ENCODE data around the gene EXOC3. TPM values are rescaled to one million over a fixed set of nuclear protein-coding genes. Genes with fewer than 3 reads are reported as not detected.

EXOC3 gene
- total and polyA plus RNA-seq, 2 of the 8 experiments (the other 6 are each of a cell fraction or from before 2014, with no cell fraction given): 14.4 to 30.0 TPM

GRCh38 chr5:451587-452458 lies 8.8 kb downstream of the EXOC3 start:
- CTCF ChIA-PET (ENCODE audit: partially characterized antibody): interaction anchor here (0.7 to 1.3 kb wide), 3 partner anchors 53 to 564 kb away, joined by 3 to 4 read pairs (median 3); no protein-coding TSS in a partner anchor
- H3K27ac ChIP-seq (ENCODE audit: low read depth, low read length): no peak overlapping the region
- POLR2A ChIA-PET (ENCODE audit: partially characterized antibody): interaction anchor here (1.0 to 1.2 kb wide), 2 partner anchors 12 to 43 kb away, joined by 3 read pairs; no protein-coding TSS in a partner anchor

More at GRCh38 chr5:451587-452458, 8.8 kb downstream of the EXOC3 start:
- Histone ChIP-seq H3K9ac (replicated peaks in 1 of 4; ENCODE audit: extremely low read depth in 1 of 4, low read depth in 3 of 4, low read length in 3 of 4) (no peak overlapping the region), H3K18ac (ENCODE audit: extremely low read depth, low read length) (no peak overlapping the region), H3K79me2 (ENCODE audit: control insufficient read depth in 1 of 2, insufficient read depth in 2 of 2, low read length in 2 of 2) (0 out of 4 replicates have a peak, but pooled peaks cover 0 to 3% of the 10 kb centered on the region in 2 experiments), H3K4me3 (ENCODE audit: extremely low read depth in 1 of 4, insufficient read depth in 2 of 4, low read depth in 3 of 4, low read length in 4 of 4) (no peak overlapping the region), H3K56ac (replicated peaks; ENCODE audit: insufficient read length, low read depth, low read length) (no peak overlapping the region), H4K20me1 (replicated peaks in 1 of 2; ENCODE audit: control insufficient read depth in 1 of 2, insufficient read depth in 2 of 2, low read length in 2 of 2) (peaks cover 0 to 10% of the 10 kb centered on the region in 2 experiments), H3K23me2 (ENCODE audit: low read depth, low read length) (no peaks in the 10 kb centered on the region), H3K4me2 (ENCODE audit: insufficient read depth in 1 of 2, low read depth in 2 of 2, low read length in 2 of 2) (no peak overlapping the region), H4K8ac (ENCODE audit: extremely low read depth, insufficient read depth, low read length) (no peak overlapping the region), H3K14ac (ENCODE audit: insufficient read length) (no peak overlapping the region), H3K23ac (ENCODE audit: insufficient read length) (no peak overlapping the region), H2BK5ac (ENCODE audit: low read depth, low read length) (no peak overlapping the region), H3K27me3 (replicated peaks in 1 of 4; ENCODE audit: control insufficient read depth in 3 of 4, extremely low read depth in 1 of 4, insufficient read depth in 3 of 4, low read length in 3 of 4) (no peaks in the 10 kb centered on the region), H3K4ac (replicated peaks; ENCODE audit: insufficient read length, low read depth, low read length) (no peak overlapping the region), H3K36me3 (ENCODE audit: control insufficient read depth in 2 of 4, insufficient read depth in 4 of 4, low read length in 3 of 4) (peaks cover 17 to 48% (median 31%) of the 10 kb centered on the region in 4 experiments), H2BK15ac (ENCODE audit: low read length) (no peak overlapping the region), H2AFZ (ENCODE audit: low read length) (no peak overlapping the region), H3K4me1 (replicated peaks in 1 of 4; ENCODE audit: control insufficient read depth in 3 of 4, insufficient read depth in 4 of 4, low read length in 3 of 4) (peaks cover 2 to 7% (median 2%) of the 10 kb centered on the region in 4 experiments; a peak in 5 of 7 replicates), H4K91ac (replicated peaks; ENCODE audit: insufficient read length, low read length) (no peak overlapping the region), H4K5ac (ENCODE audit: insufficient read length, low read depth, low read length) (no peak overlapping the region), H2AK5ac (ENCODE audit: low read depth, low read length) (no peak overlapping the region), H3K79me1 (ENCODE audit: low read depth, low read length) (peaks cover 4% of the 10 kb centered on the region; the same call in 1 of the 2 replicates), H2BK12ac (ENCODE audit: low read depth, low read length) (no peak overlapping the region), H2BK20ac (ENCODE audit: low read length) (no peak overlapping the region), H3K9me3 (ENCODE audit: insufficient read depth in 2 of 2, low read depth in 1 of 2, low read length in 1 of 2) (peaks cover 0 to 6% of the 10 kb centered on the region in 2 experiments; a peak in 2 of 4 replicates), H2BK120ac (replicated peaks; ENCODE audit: low read depth, low read length) (no peak overlapping the region)
- DNase-seq (ENCODE audit: low read depth in 1 of 2, low spot score in 2 of 2): no peak
- FAIRE-seq: no peak
- TF ChIP-seq MAFK (IDR thresholded peaks at IDR 0.05; ENCODE audit: low read depth, low read length): no peak
- 90% methylated on average over 5 of the region's 5 CpGs; no CpG with 5 or more reads in 1 of the 2 experiments for WGBS, 2 experiments (ENCODE audit: extremely low coverage in 1 of 2, insufficient coverage in 1 of 2, insufficient read length in 1 of 2, insufficient replicate concordance in 2 of 2, low coverage in 1 of 2, low lambda C conversion rate in 2 of 2, missing lambda C conversion rate in 1 of 2)
